Neural cell (in vitro differentiated cells): Measurements from ENCODE around the gene TOM1L1.

ENCODE experiments used
- EP300 ChIP-seq: fragments of 450-650 bp; conservative IDR thresholded peaks from 2 replicates; pipeline ENCODE4 v1.6.1; 2014; ENCODE audit warnings: antibody characterized with exemption, mild to moderate bottlenecking, moderate library complexity; ENCODE audit not compliant: poor library complexity, severe bottlenecking
- POLR2AphosphoS5 ChIP-seq: IDR thresholded peaks from 2 replicates; pipeline ENCODE4 v1.6.1; 2012
- TF ChIP-seq, protein P1 (sequence below): fragments of 450-650 bp; IDR thresholded peaks from 2 replicates; pipeline ENCODE4 v1.5.1; 2014; ENCODE audit warnings: antibody characterized with exemption, mild to moderate bottlenecking, moderate library complexity; ENCODE audit not compliant: poor library complexity, severe bottlenecking
- TF ChIP-seq, protein P2 (sequence below): IDR thresholded peaks from 2 replicates; pipeline ENCODE4 v1.6.1; 2012; ENCODE audit warnings: borderline replicate concordance

DNA sequence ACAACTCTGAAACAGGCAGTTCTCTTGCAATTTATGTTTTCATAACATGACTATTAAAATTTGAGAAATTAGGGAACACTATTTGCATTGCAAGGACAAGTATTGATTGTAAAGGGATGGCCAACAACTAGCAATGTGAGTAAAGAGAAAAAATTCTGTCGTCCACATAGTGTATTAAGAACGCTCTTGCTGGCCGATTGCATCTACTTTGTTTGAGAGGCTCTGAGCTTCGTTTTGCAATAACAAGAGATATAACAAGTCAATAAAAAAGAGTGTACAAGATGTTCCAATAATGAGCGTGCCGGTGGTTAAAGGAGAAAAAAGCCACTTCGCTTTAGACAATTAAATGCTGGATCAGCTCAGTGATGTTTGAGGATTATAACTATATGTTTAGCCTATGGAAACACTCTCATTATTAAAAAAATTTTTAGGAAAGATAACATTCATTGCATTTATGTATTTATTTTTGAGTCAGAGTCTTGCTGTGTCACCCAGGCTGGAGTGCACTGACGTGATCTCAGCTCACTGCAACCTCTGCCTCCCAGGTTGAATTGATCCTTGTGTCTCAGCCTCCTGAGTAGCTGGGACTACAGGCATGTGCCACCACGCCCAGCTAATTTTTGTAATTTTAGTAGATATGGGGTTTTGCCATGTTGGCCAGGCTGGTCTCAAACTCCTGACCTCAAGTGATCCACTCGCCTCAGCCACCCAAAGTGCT, 19.2 kb upstream of the TOM1L1 start:
- TF ChIP-seq EP300 (no peak), POLR2AphosphoS5 (no peak)
- TF ChIP-seq, protein P1, sequence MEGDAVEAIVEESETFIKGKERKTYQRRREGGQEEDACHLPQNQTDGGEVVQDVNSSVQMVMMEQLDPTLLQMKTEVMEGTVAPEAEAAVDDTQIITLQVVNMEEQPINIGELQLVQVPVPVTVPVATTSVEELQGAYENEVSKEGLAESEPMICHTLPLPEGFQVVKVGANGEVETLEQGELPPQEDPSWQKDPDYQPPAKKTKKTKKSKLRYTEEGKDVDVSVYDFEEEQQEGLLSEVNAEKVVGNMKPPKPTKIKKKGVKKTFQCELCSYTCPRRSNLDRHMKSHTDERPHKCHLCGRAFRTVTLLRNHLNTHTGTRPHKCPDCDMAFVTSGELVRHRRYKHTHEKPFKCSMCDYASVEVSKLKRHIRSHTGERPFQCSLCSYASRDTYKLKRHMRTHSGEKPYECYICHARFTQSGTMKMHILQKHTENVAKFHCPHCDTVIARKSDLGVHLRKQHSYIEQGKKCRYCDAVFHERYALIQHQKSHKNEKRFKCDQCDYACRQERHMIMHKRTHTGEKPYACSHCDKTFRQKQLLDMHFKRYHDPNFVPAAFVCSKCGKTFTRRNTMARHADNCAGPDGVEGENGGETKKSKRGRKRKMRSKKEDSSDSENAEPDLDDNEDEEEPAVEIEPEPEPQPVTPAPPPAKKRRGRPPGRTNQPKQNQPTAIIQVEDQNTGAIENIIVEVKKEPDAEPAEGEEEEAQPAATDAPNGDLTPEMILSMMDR: no peak
- TF ChIP-seq, protein P2, sequence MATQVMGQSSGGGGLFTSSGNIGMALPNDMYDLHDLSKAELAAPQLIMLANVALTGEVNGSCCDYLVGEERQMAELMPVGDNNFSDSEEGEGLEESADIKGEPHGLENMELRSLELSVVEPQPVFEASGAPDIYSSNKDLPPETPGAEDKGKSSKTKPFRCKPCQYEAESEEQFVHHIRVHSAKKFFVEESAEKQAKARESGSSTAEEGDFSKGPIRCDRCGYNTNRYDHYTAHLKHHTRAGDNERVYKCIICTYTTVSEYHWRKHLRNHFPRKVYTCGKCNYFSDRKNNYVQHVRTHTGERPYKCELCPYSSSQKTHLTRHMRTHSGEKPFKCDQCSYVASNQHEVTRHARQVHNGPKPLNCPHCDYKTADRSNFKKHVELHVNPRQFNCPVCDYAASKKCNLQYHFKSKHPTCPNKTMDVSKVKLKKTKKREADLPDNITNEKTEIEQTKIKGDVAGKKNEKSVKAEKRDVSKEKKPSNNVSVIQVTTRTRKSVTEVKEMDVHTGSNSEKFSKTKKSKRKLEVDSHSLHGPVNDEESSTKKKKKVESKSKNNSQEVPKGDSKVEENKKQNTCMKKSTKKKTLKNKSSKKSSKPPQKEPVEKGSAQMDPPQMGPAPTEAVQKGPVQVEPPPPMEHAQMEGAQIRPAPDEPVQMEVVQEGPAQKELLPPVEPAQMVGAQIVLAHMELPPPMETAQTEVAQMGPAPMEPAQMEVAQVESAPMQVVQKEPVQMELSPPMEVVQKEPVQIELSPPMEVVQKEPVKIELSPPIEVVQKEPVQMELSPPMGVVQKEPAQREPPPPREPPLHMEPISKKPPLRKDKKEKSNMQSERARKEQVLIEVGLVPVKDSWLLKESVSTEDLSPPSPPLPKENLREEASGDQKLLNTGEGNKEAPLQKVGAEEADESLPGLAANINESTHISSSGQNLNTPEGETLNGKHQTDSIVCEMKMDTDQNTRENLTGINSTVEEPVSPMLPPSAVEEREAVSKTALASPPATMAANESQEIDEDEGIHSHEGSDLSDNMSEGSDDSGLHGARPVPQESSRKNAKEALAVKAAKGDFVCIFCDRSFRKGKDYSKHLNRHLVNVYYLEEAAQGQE: no peak
